HEK293 (cell line): ENCODE measurements around the gene CXXC5.

Source experiments
- EGR2 ChIP-seq: fragments of 450-650 bp; formaldehyde crosslinking; IDR thresholded peaks from 2 replicates; pipeline ENCODE4 v1.5.1; 2016; ENCODE audit warnings: low read depth, missing biosample characterization, missing genetic modification characterization
- HOXC10 ChIP-seq: sonication (generic); formaldehyde crosslinking; IDR thresholded peaks from 2 replicates; pipeline ENCODE4 v1.8.1; 2023; ENCODE audit warnings: mild to moderate bottlenecking, missing genetic modification reagents
- HOXD13 ChIP-seq: sonication (generic); formaldehyde crosslinking; IDR thresholded peaks from 2 replicates; pipeline ENCODE4 v1.8.0; 2022; ENCODE audit warnings: missing genetic modification reagents, borderline replicate concordance
- KLF1 ChIP-seq: fragments of 450-650 bp; formaldehyde crosslinking; IDR thresholded peaks from 2 replicates; pipeline ENCODE4 v1.5.1; 2016; ENCODE audit warnings: missing biosample characterization, missing genetic modification characterization
- MZF1 ChIP-seq: fragments of 450-650 bp; formaldehyde crosslinking; IDR thresholded peaks from 2 replicates; pipeline ENCODE4 v1.5.1; 2017; ENCODE audit warnings: missing biosample characterization, missing genetic modification characterization, borderline replicate concordance
- OSR2 ChIP-seq: fragments of 450-650 bp; formaldehyde crosslinking; IDR thresholded peaks from 2 replicates; pipeline ENCODE4 v1.5.1; 2016; ENCODE audit warnings: missing biosample characterization, missing genetic modification characterization
- OVOL3 ChIP-seq: fragments of 450-650 bp; formaldehyde crosslinking; IDR thresholded peaks from 2 replicates; pipeline ENCODE4 v1.5.1; 2016; ENCODE audit warnings: missing biosample characterization, missing genetic modification characterization
- SCRT2 ChIP-seq: fragments of 450-650 bp; formaldehyde crosslinking; IDR thresholded peaks from 2 replicates; pipeline ENCODE4 v1.5.1; 2016; ENCODE audit warnings: missing biosample characterization, missing genetic modification characterization
- SP2 ChIP-seq: fragments of 450-650 bp; formaldehyde crosslinking; IDR thresholded peaks from 2 replicates; pipeline ENCODE4 v1.5.1; 2016; ENCODE audit warnings: missing biosample characterization, missing genetic modification characterization
- SP7 ChIP-seq: fragments of 450-650 bp; formaldehyde crosslinking; IDR thresholded peaks from 2 replicates; pipeline ENCODE4 v1.5.1; 2016; ENCODE audit warnings: missing biosample characterization, missing genetic modification characterization
- YY2 ChIP-seq: fragments of 450-650 bp; formaldehyde crosslinking; IDR thresholded peaks from 2 replicates; pipeline ENCODE4 v1.5.1; 2016; ENCODE audit warnings: missing biosample characterization, missing genetic modification characterization
- ZBTB1 ChIP-seq: fragments of 450-650 bp; formaldehyde crosslinking; IDR thresholded peaks from 2 replicates; pipeline ENCODE4 v1.5.1; 2016; ENCODE audit warnings: missing biosample characterization, missing genetic modification characterization
- ZFP69B ChIP-seq: fragments of 450-650 bp; formaldehyde crosslinking; IDR thresholded peaks from 2 replicates; pipeline ENCODE4 v1.5.1; 2016; ENCODE audit warnings: missing biosample characterization, missing genetic modification characterization
- ZNF112 ChIP-seq: fragments of 450-650 bp; formaldehyde crosslinking; IDR thresholded peaks from 2 replicates; pipeline ENCODE4 v1.5.0; 2017; ENCODE audit warnings: missing biosample characterization, missing genetic modification characterization
- ZNF133 ChIP-seq: fragments of 450-650 bp; formaldehyde crosslinking; IDR thresholded peaks from 2 replicates; pipeline ENCODE4 v1.5.1; 2016; ENCODE audit warnings: missing biosample characterization, missing genetic modification characterization
- ZNF155 ChIP-seq: fragments of 450-650 bp; formaldehyde crosslinking; IDR thresholded peaks from 2 replicates; pipeline ENCODE4 v1.5.1; 2016; ENCODE audit warnings: missing biosample characterization, missing genetic modification characterization
- ZNF184 ChIP-seq: fragments of 450-650 bp; IDR thresholded peaks from 2 replicates; pipeline ENCODE4 v1.5.1; 2018; ENCODE audit warnings: missing biosample characterization, mild to moderate bottlenecking, missing genetic modification characterization
- ZNF221 ChIP-seq: fragments of 450-650 bp; formaldehyde crosslinking; IDR thresholded peaks from 2 replicates; pipeline ENCODE4 v1.5.1; 2017; ENCODE audit warnings: missing biosample characterization, missing genetic modification characterization, borderline replicate concordance
- ZNF239 ChIP-seq: fragments of 450-650 bp; formaldehyde crosslinking; IDR thresholded peaks from 2 replicates; pipeline ENCODE4 v1.5.1; 2016; ENCODE audit warnings: missing biosample characterization, missing genetic modification characterization
- ZNF266 ChIP-seq: fragments of 450-650 bp; formaldehyde crosslinking; IDR thresholded peaks from 2 replicates; pipeline ENCODE4 v1.5.1; 2016; ENCODE audit warnings: missing biosample characterization, missing genetic modification characterization, low read depth
- ZNF341 ChIP-seq: fragments of 450-650 bp; formaldehyde crosslinking; IDR thresholded peaks from 2 replicates; pipeline ENCODE4; 2016; ENCODE audit warnings: low read depth, missing biosample characterization, missing genetic modification characterization
- ZNF426 ChIP-seq: fragments of 450-650 bp; formaldehyde crosslinking; IDR thresholded peaks from 2 replicates; pipeline ENCODE4 v1.5.1; 2017; ENCODE audit warnings: missing biosample characterization, missing genetic modification characterization, mild to moderate bottlenecking, inconsistent platforms, moderate library complexity
- ZNF433 ChIP-seq: fragments of 450-650 bp; formaldehyde crosslinking; IDR thresholded peaks from 2 replicates; pipeline ENCODE4 v1.5.1; 2016; ENCODE audit warnings: missing biosample characterization, missing genetic modification characterization, low read depth
- ZNF473 ChIP-seq: fragments of 450-650 bp; formaldehyde crosslinking; IDR thresholded peaks from 2 replicates; pipeline ENCODE4 v1.5.1; 2017; ENCODE audit warnings: missing biosample characterization, missing genetic modification characterization
- ZNF48 ChIP-seq: fragments of 450-650 bp; formaldehyde crosslinking; IDR thresholded peaks from 2 replicates; pipeline ENCODE4 v1.5.1; 2016; ENCODE audit warnings: missing biosample characterization, missing genetic modification characterization
- ZNF544 ChIP-seq: fragments of 450-650 bp; formaldehyde crosslinking; IDR thresholded peaks from 2 replicates; pipeline ENCODE4 v1.5.0; 2017; ENCODE audit warnings: missing biosample characterization, missing genetic modification characterization
- ZNF560 ChIP-seq: fragments of 450-650 bp; formaldehyde crosslinking; IDR thresholded peaks from 2 replicates; pipeline ENCODE4 v1.5.1; 2017; ENCODE audit warnings: missing biosample characterization, missing genetic modification characterization, borderline replicate concordance
- ZNF639 ChIP-seq: fragments of 450-650 bp; formaldehyde crosslinking; IDR thresholded peaks from 2 replicates; pipeline ENCODE4 v1.5.1; 2016; ENCODE audit warnings: missing biosample characterization, missing genetic modification characterization
- ZNF692 ChIP-seq: fragments of 450-650 bp; formaldehyde crosslinking; IDR thresholded peaks from 2 replicates; pipeline ENCODE4 v1.5.1; 2016; ENCODE audit warnings: missing biosample characterization, missing genetic modification characterization
- ZNF777 ChIP-seq: fragments of 450-650 bp; formaldehyde crosslinking; IDR thresholded peaks from 2 replicates; pipeline ENCODE4 v1.5.1; 2017; ENCODE audit warnings: missing biosample characterization, missing genetic modification characterization, borderline replicate concordance
- ZNF830 ChIP-seq: fragments of 450-650 bp; IDR thresholded peaks from 2 replicates; pipeline ENCODE4 v1.5.0; 2018; ENCODE audit warnings: missing biosample characterization, missing genetic modification characterization, low read depth, mild to moderate bottlenecking, moderate library complexity
- ZSCAN16 ChIP-seq: fragments of 450-650 bp; formaldehyde crosslinking; IDR thresholded peaks from 2 replicates; pipeline ENCODE4 v1.5.1; 2016; ENCODE audit warnings: missing biosample characterization, missing genetic modification characterization
- TF ChIP-seq, protein P1 (sequence below): fragments of 450-650 bp; formaldehyde crosslinking; IDR thresholded peaks from 2 replicates; pipeline ENCODE4 v1.5.1; 2016; ENCODE audit warnings: missing biosample characterization, missing genetic modification characterization
- TF ChIP-seq, protein P2 (sequence below): fragments of 450-650 bp; formaldehyde crosslinking; IDR thresholded peaks from 2 replicates; pipeline ENCODE4 v1.5.1; 2017; ENCODE audit warnings: missing biosample characterization, missing genetic modification characterization
- TF ChIP-seq, protein P3 (sequence below): fragments of 450-650 bp; formaldehyde crosslinking; IDR thresholded peaks from 2 replicates; pipeline ENCODE4 v1.5.1; 2016; ENCODE audit warnings: missing biosample characterization, missing genetic modification characterization

Gene CXXC5

GRCh38 chr5:139696894-139697658, 48.9 kb downstream of the CXXC5 start (continued):
- no peak for TF ChIP-seq OVOL3 (tag by site-specific recombination)
- TF ChIP-seq YY2 (tag by site-specific recombination) = peak; percentile 34; the same call in 1 of the 2 replicates
- no peak for TF ChIP-seq ZNF155
- no peak for TF ChIP-seq ZNF221 (tag by site-specific recombination)
- TF ChIP-seq ZNF473 = no peak
- TF ChIP-seq MZF1 (tag by site-specific recombination) = no peak
- no peak for TF ChIP-seq SCRT2 (tag by site-specific recombination)
- TF ChIP-seq SP7 = peak; percentile 86
- peak; percentile 95 for TF ChIP-seq ZNF341
- TF ChIP-seq ZNF239 (tag by site-specific recombination) = no peak
- no peak for TF ChIP-seq ZNF777
- peak; percentile 61; the same call in 1 of the 2 replicates for TF ChIP-seq ZFP69B
- TF ChIP-seq ZNF133 (tag by site-specific recombination) = no peak
- no peak for TF ChIP-seq ZNF112 (tag by site-specific recombination)
- TF ChIP-seq HOXC10 (CRISPR knock-in tag) = no peak
- TF ChIP-seq ZNF48 (tag by site-specific recombination) = no peak
- TF ChIP-seq HOXD13 (CRISPR knock-in tag) = no peak
- no peak for TF ChIP-seq ZNF426 (tag by site-specific recombination)
- TF ChIP-seq ZNF639 (tag by site-specific recombination) = peak; percentile 48; the same call in 1 of the 2 replicates
- TF ChIP-seq ZNF433 (tag by site-specific recombination) = no peak
- TF ChIP-seq OSR2 (tag by site-specific recombination) = no peak; the same call in 1 of the 2 replicates
- TF ChIP-seq ZBTB1 (tag by site-specific recombination) = no peak
- no peak for TF ChIP-seq ZNF544
- TF ChIP-seq KLF1 (tag by site-specific recombination) = peak; percentile 78
- TF ChIP-seq, protein P1, sequence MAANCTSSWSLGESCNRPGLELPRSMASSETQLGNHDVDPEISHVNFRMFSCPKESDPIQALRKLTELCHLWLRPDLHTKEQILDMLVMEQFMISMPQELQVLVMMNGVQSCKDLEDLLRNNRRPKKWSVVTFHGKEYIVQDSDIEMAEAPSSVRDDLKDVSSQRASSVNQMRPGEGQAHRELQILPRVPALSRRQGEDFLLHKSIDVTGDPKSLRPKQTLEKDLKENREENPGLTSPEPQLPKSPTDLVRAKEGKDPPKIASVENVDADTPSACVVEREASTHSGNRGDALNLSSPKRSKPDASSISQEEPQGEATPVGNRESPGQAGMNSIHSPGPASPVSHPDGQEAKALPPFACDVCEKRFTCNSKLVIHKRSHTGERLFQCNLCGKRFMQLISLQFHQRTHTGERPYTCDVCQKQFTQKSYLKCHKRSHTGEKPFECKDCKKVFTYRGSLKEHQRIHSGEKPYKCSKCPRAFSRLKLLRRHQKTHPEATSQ = peak; percentile 63
- peak; percentile 92 for TF ChIP-seq EGR2
- peak; percentile 46 for TF ChIP-seq SP2
- TF ChIP-seq ZNF560 (tag by site-specific recombination) = no peak
- TF ChIP-seq ZSCAN16 (tag by site-specific recombination) = no peak
- TF ChIP-seq, protein P2, sequence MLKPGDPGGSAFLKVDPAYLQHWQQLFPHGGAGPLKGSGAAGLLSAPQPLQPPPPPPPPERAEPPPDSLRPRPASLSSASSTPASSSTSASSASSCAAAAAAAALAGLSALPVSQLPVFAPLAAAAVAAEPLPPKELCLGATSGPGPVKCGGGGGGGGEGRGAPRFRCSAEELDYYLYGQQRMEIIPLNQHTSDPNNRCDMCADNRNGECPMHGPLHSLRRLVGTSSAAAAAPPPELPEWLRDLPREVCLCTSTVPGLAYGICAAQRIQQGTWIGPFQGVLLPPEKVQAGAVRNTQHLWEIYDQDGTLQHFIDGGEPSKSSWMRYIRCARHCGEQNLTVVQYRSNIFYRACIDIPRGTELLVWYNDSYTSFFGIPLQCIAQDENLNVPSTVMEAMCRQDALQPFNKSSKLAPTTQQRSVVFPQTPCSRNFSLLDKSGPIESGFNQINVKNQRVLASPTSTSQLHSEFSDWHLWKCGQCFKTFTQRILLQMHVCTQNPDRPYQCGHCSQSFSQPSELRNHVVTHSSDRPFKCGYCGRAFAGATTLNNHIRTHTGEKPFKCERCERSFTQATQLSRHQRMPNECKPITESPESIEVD (tag by site-specific recombination) = no peak
- TF ChIP-seq ZNF692 = peak; percentile 63; the same call in 1 of the 2 replicates
- TF ChIP-seq ZNF830 (tag by site-specific recombination) = no peak
- TF ChIP-seq ZNF184 (tag by site-specific recombination) = no peak
- no peak for TF ChIP-seq ZNF266
- TF ChIP-seq, protein P3, sequence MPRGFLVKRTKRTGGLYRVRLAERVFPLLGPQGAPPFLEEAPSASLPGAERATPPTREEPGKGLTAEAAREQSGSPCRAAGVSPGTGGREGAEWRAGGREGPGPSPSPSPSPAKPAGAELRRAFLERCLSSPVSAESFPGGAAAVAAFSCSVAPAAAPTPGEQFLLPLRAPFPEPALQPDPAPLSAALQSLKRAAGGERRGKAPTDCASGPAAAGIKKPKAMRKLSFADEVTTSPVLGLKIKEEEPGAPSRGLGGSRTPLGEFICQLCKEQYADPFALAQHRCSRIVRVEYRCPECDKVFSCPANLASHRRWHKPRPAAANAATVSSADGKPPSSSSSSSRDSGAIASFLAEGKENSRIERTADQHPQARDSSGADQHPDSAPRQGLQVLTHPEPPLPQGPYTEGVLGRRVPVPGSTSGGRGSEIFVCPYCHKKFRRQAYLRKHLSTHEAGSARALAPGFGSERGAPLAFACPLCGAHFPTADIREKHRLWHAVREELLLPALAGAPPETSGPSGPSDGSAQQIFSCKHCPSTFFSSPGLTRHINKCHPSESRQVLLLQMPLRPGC = peak; percentile 63; the same call in 1 of the 2 replicates
